Neuronal stem cell (in vitro differentiated cells): ENCODE data around the gene CIITA.

Source experiments
- DNase-seq: peaks from one replicate; pipeline ENCODE4 v3.0.0-alpha.2; 2013; ENCODE audit warnings: low spot score
- H2AFZ ChIP-seq: one replicate; pipeline ENCODE4 v1.6.1; 2013; ENCODE audit warnings: mild to moderate bottlenecking, low read length, inconsistent platforms
- H2AK5ac ChIP-seq: 2 replicates; pipeline ENCODE4 v1.6.1; 2013; ENCODE audit warnings: low read depth, mild to moderate bottlenecking, inconsistent platforms, low read length, moderate library complexity, mixed read lengths
- H2BK120ac ChIP-seq: 2 replicates; pipeline ENCODE4 v1.6.1; 2013; ENCODE audit warnings: low read depth, mild to moderate bottlenecking, inconsistent platforms, low read length, moderate library complexity, mixed read lengths
- H2BK12ac ChIP-seq: one replicate; pipeline ENCODE4 v1.6.1; 2013; ENCODE audit warnings: low read length, inconsistent platforms
- H2BK15ac ChIP-seq: 2 replicates; pipeline ENCODE4 v1.6.1; 2013; ENCODE audit warnings: mild to moderate bottlenecking, low read length, inconsistent platforms, mixed read lengths
- H2BK5ac ChIP-seq: one replicate; pipeline ENCODE4 v1.6.1; 2013; ENCODE audit warnings: inconsistent platforms, mild to moderate bottlenecking, low read length, moderate library complexity
- H3K14ac ChIP-seq: one replicate; pipeline ENCODE4 v1.6.1; 2013; ENCODE audit warnings: low read length, inconsistent platforms
- H3K18ac ChIP-seq: 2 replicates; pipeline ENCODE4 v1.6.1; 2013; ENCODE audit warnings: low read length, inconsistent platforms
- H3K23ac ChIP-seq: 2 replicates; pipeline ENCODE4 v1.6.1; 2013; ENCODE audit warnings: low read depth, mild to moderate bottlenecking, mixed read lengths, low read length, inconsistent platforms; ENCODE audit not compliant: poor library complexity
- H3K27ac ChIP-seq: replicated peaks from 3 replicates; pipeline ENCODE4 v1.5.1; 2013; ENCODE audit warnings: low read length, inconsistent platforms
- H3K27me3 ChIP-seq, 3 experiments: 2 replicates each; pipeline ENCODE4 v1.6.1; 2013; ENCODE audit warnings: low read length in 3 of 3, mild to moderate bottlenecking in 2 of 3, inconsistent platforms in 1 of 3, low read depth in 1 of 3, mixed read lengths in 1 of 3, moderate library complexity in 1 of 3; ENCODE audit not compliant: control insufficient read depth in 3 of 3, insufficient read depth in 3 of 3
- H3K36me3 ChIP-seq, 2 donors: replicated peaks in 1 of 2; 2 replicates each; pipeline ENCODE4 v1.6.1; 2013; ENCODE audit warnings: low read length in 2 of 2; ENCODE audit not compliant: control insufficient read depth in 2 of 2, insufficient read depth in 2 of 2
- H3K4ac ChIP-seq: 2 replicates; pipeline ENCODE4 v1.6.1; 2013; ENCODE audit warnings: inconsistent platforms, mild to moderate bottlenecking, low read length, moderate library complexity
- H3K4me1 ChIP-seq, 2 donors: 1 replicate in 1 of 2; 2 replicates in 1 of 2; pipeline ENCODE4 v1.6.1; 2013; ENCODE audit warnings: low read length in 2 of 2, low read depth in 1 of 2; ENCODE audit not compliant: control insufficient read depth in 2 of 2, insufficient read depth in 1 of 2
- H3K4me2 ChIP-seq: one replicate; pipeline ENCODE4 v1.6.1; 2013; ENCODE audit warnings: mild to moderate bottlenecking, low read length, inconsistent platforms; ENCODE audit not compliant: insufficient read depth, poor library complexity, severe bottlenecking
- H3K4me3 ChIP-seq, 2 donors: 2 replicates each; pipeline ENCODE4 v1.5.1; 2013; ENCODE audit warnings: low read length in 2 of 2, mild to moderate bottlenecking in 2 of 2, inconsistent platforms in 1 of 2, moderate library complexity in 1 of 2
- H3K79me1 ChIP-seq: one replicate; pipeline ENCODE4 v1.6.1; 2013; ENCODE audit warnings: low read depth, mild to moderate bottlenecking, inconsistent platforms, low read length, moderate library complexity
- H3K9ac ChIP-seq: one replicate; pipeline ENCODE4 v1.6.1; 2013; ENCODE audit warnings: mild to moderate bottlenecking, low read depth, low read length, inconsistent platforms; ENCODE audit not compliant: poor library complexity
- H3K9me3 ChIP-seq, 2 donors: replicated peaks in 1 of 2; 2 replicates each; pipeline versions ENCODE3 to v1.6.1; 2013; ENCODE audit warnings: low read length in 2 of 2, mild to moderate bottlenecking in 2 of 2, inconsistent platforms in 1 of 2, low read depth in 1 of 2, mixed read lengths in 1 of 2, moderate library complexity in 1 of 2; ENCODE audit not compliant: control insufficient read depth in 2 of 2, insufficient read depth in 1 of 2
- H4K8ac ChIP-seq: one replicate; pipeline ENCODE4 v1.6.1; 2013; ENCODE audit warnings: low read depth, mild to moderate bottlenecking, inconsistent platforms, low read length, moderate library complexity
- H4K91ac ChIP-seq: one replicate; pipeline ENCODE4 v1.6.1; 2013; ENCODE audit warnings: low read length, low read depth, mild to moderate bottlenecking, inconsistent platforms; ENCODE audit not compliant: poor library complexity
- WGBS, 2 donors: extraction: QIAGEN DNeasy Blood & Tissue Kit; methylation state at CpG; one replicate each; pipeline ENCODE4 v1.1.7; 2013; ENCODE audit warnings: missing lambda C conversion rate in 2 of 2, mixed read lengths in 1 of 2; ENCODE audit not compliant: insufficient read length in 2 of 2, insufficient replicate concordance in 1 of 2; ENCODE audit errors: extremely low coverage in 2 of 2; 5-methylcytosine and 5-hydroxymethylcytosine counted together

The CIITA gene

GRCh38 chr16:10931134-10931533 is 54.1 kb downstream of the CIITA start:
- Histone ChIP-seq H3K18ac (no peak overlapping the region), H4K8ac (no peak overlapping the region), H3K36me3 (peaks cover 12 to 58% of the 10 kb centered on the region in 2 donors), H2BK120ac (no peak overlapping the region), H2BK12ac (no peak overlapping the region), H3K4me1 (no peaks in the 10 kb centered on the region), H3K4me3 (no peak overlapping the region), H3K14ac (no peak overlapping the region), H3K79me1 (peaks cover 2% of the 10 kb centered on the region), H2BK5ac (no peak overlapping the region), H3K4me2 (no peak overlapping the region), H3K23ac (no peak overlapping the region), H3K9me3 (no peaks in the 10 kb centered on the region), H2BK15ac (no peak overlapping the region), H3K27ac (no peak overlapping the region), H2AFZ (no peak overlapping the region), H3K9ac (no peak overlapping the region), H4K91ac (no peak overlapping the region), H3K4ac (no peak overlapping the region), H3K27me3 (peaks cover 0 to 2% (median 0%) of the 10 kb centered on the region in 3 experiments), H2AK5ac (no peak overlapping the region)
- WGBS, 2 donors: no CpG with 5 or more reads among the region's 7 CpGs
- no peak for DNase-seq

DNA sequence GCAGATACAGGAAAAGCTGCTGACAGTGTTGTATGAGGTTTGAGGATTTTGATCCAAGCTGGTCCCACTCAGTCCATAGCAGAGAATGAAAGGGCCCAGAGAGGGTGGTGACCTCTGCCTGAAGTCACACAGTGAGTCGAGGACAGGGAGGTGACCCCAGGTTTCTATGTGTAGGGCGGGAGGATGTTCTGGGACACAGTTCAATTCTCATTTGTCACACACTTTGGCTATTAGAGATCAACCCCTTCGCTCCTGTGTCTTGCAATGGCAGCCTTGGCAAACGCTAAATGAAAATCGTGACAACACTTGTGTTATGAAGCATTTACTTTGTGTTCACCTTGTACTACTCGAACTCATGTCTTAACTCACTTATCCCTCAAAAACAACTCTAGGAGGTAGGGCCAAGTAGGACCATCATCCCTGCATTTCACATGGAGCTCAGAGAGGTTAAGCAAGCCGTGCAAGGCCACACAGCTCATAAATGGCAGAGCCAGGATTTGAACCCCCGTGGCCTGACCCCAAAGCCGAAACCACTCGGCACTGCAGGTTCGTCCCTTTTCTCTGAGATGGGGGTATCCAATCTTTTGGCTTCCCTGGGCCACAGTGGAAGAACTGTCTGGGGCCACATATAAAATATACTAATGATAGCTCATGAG is 55.1 kb downstream of the CIITA start:
- no CpG with 5 or more reads among the region's 11 CpGs for WGBS, 2 donors
- Histone ChIP-seq H2AFZ (no peak overlapping the region), H3K18ac (no peak overlapping the region)

GRCh38 chr16:10932959-10933710 is 56.1 kb downstream of the CIITA start:
- no peak overlapping the region for H2BK15ac ChIP-seq
- peak overlapping the region; percentile 27 for H3K23ac ChIP-seq
- WGBS, 2 donors: no CpG with 5 or more reads among the region's 11 CpGs
- no peak overlapping the region for H3K4ac ChIP-seq
- H4K91ac ChIP-seq: no peak overlapping the region
- no peak overlapping the region for H3K9ac ChIP-seq
- no peak overlapping the region for H2AFZ ChIP-seq
- no peak for DNase-seq
- no peak overlapping the region for H3K18ac ChIP-seq
- H3K4me3 ChIP-seq: no peak overlapping the region
- H4K8ac ChIP-seq: no peak overlapping the region
- peaks cover 4 to 58% of the 10 kb centered on the region in 2 donors for H3K36me3 ChIP-seq
- no peak overlapping the region for H2BK120ac ChIP-seq
- H3K27ac ChIP-seq: no peak overlapping the region
- H3K9me3 ChIP-seq: no peaks in the 10 kb centered on the region
- no peak overlapping the region for H3K14ac ChIP-seq
- no peak overlapping the region for H3K4me2 ChIP-seq
- H3K4me1 ChIP-seq: no peaks in the 10 kb centered on the region
- peaks cover 2% of the 10 kb centered on the region for H3K79me1 ChIP-seq
- no peak overlapping the region for H2BK12ac ChIP-seq
- H2BK5ac ChIP-seq: no peak overlapping the region
- no peaks in the 10 kb centered on the region for H3K27me3 ChIP-seq
- no peak overlapping the region for H2AK5ac ChIP-seq

More for the DNA sequence above, 55.1 kb downstream of the CIITA start:
- Histone ChIP-seq H3K27me3 (peaks cover 0 to 2% (median 0%) of the 10 kb centered on the region in 3 experiments), H3K23ac (no peak overlapping the region), H3K4me3 (no peak overlapping the region), H4K91ac (no peak overlapping the region), H4K8ac (no peak overlapping the region), H3K4me1 (no peaks in the 10 kb centered on the region), H3K4ac (no peak overlapping the region), H3K9ac (no peak overlapping the region), H3K4me2 (no peak overlapping the region), H2BK15ac (no peak overlapping the region), H3K14ac (no peak overlapping the region), H3K9me3 (no peaks in the 10 kb centered on the region), H2BK5ac (no peak overlapping the region), H3K27ac (no peak overlapping the region), H3K36me3 (peaks cover 10 to 61% of the 10 kb centered on the region in 2 donors), H2BK120ac (no peak overlapping the region), H2AK5ac (no peak overlapping the region), H3K79me1 (peaks cover 2% of the 10 kb centered on the region), H2BK12ac (no peak overlapping the region)
- no peak for DNase-seq

DNA sequence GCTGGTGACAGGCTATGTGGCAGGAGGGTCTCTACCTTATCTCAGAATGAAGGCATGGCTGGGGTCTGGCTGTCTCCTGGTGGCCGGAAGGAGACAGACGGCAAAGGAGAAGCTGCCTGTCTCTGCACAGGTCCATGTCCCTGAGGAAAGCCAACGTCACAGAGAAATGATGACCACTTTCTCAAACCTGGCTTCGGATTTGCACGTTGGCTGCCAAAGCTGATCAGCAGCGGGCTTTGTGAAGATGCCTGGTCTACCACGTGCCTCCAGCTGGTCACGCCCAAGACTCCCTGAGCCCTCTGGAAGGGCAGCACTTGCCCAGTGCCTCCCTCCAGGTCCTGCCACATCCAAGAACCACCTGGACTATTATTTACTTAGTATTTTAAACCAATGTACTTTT is 56.9 kb downstream of the CIITA start:
- Histone ChIP-seq H3K36me3 (peaks cover 4 to 57% of the 10 kb centered on the region in 2 donors), H3K9me3 (no peaks in the 10 kb centered on the region), H3K18ac (no peak overlapping the region), H3K4ac (no peak overlapping the region), H2AFZ (no peak overlapping the region), H3K27ac (no peak overlapping the region), H3K4me3 (no peak overlapping the region), H2BK120ac (no peak overlapping the region), H3K14ac (no peak overlapping the region), H3K27me3 (no peaks in the 10 kb centered on the region), H3K9ac (no peak overlapping the region), H2AK5ac (no peak overlapping the region), H4K8ac (no peak overlapping the region), H2BK5ac (no peak overlapping the region), H2BK15ac (no peak overlapping the region), H3K4me2 (no peak overlapping the region), H2BK12ac (no peak overlapping the region), H3K4me1 (no peaks in the 10 kb centered on the region), H3K79me1 (peaks cover 2% of the 10 kb centered on the region), H4K91ac (no peak overlapping the region), H3K23ac (no peak overlapping the region)
- no CpG with 5 or more reads among the region's 8 CpGs for WGBS, 2 donors
- DNase-seq: no peak
